ENCODE measurements around the gene PLEKHB2.
"Not testable (repeated sequence)": the region's sequence is repeated elsewhere in the genome, so short reads cannot be mapped to it uniquely, and the experiment has no call there.

The PLEKHB2 gene

GRCh38 chr2:131156452-131157149 lies 51.5 kb downstream of the PLEKHB2 start:
- Histone ChIP-seq H3K9me3 (ENCODE audit: insufficient read depth, low read length, severe bottlenecking) (no peaks in the 10 kb centered on the region), H3K4me1 (ENCODE audit: insufficient read depth, low read length) (peaks cover 7% of the 10 kb centered on the region; the same call in 1 of the 2 replicates), H3K27ac (ENCODE audit: low read length) (no peak overlapping the region), H3K27me3 (ENCODE audit: insufficient read depth, low read length, poor library complexity) (no peaks in the 10 kb centered on the region), H2AFZ (ENCODE audit: low read depth, low read length) (0 out of 2 replicates have a peak overlapping the region, but pooled peaks have one; percentile 5), H3K4me2 (ENCODE audit: insufficient read depth, low read length) (peak overlapping the region; percentile 38; the same call in 1 of the 2 replicates), H3K4me3 (ENCODE audit: low read depth in 1 of 2, low read length in 2 of 2) (no peak overlapping the region), H4K20me1 (ENCODE audit: insufficient read depth, low read length) (no peaks in the 10 kb centered on the region), H3K9ac (ENCODE audit: low read depth, low read length) (no peak overlapping the region), H3K79me2 (ENCODE audit: insufficient read depth, low read length) (no peaks in the 10 kb centered on the region), H3K36me3 (ENCODE audit: insufficient read depth, low read length) (no peaks in the 10 kb centered on the region)
- DNase-seq (peak; percentile 62), ATAC-seq (ENCODE audit: insufficient read depth, low read depth) (peak; percentile 63)
- TF ChIP-seq CTCF (IDR thresholded peaks at IDR 0.05; ENCODE audit: borderline replicate concordance, extremely low read depth, low read length, poor library complexity, severe bottlenecking) (no peak), EZH2 (IDR thresholded peaks at IDR 0.05; ENCODE audit: borderline replicate concordance, low read depth, low read length, severe bottlenecking) (no peak)

GRCh38 chr2:131165562-131165961 lies 60.4 kb downstream of the PLEKHB2 start:
- not testable (repeated sequence) for H3K36me3 ChIP-seq (ENCODE audit: insufficient read depth, low read length); ATAC-seq (ENCODE audit: insufficient read depth, low read depth); H3K4me1 ChIP-seq (ENCODE audit: insufficient read depth, low read length); H3K79me2 ChIP-seq (ENCODE audit: insufficient read depth, low read length); H3K4me3 ChIP-seq (ENCODE audit: low read depth in 1 of 2, low read length in 2 of 2); H3K4me2 ChIP-seq (ENCODE audit: insufficient read depth, low read length); H3K9ac ChIP-seq (ENCODE audit: low read depth, low read length); H4K20me1 ChIP-seq (ENCODE audit: insufficient read depth, low read length); H3K9me3 ChIP-seq (ENCODE audit: insufficient read depth, low read length, severe bottlenecking); H2AFZ ChIP-seq (ENCODE audit: low read depth, low read length); H3K27me3 ChIP-seq (ENCODE audit: insufficient read depth, low read length, poor library complexity); DNase-seq; H3K27ac ChIP-seq (ENCODE audit: low read length)

GRCh38 chr2:131168538-131168937 lies 63.4 kb downstream of the PLEKHB2 start:
- TF ChIP-seq EZH2 (IDR thresholded peaks at IDR 0.05; ENCODE audit: borderline replicate concordance, low read depth, low read length, severe bottlenecking) (no peak), CTCF (IDR thresholded peaks at IDR 0.05; ENCODE audit: borderline replicate concordance, extremely low read depth, low read length, poor library complexity, severe bottlenecking) (no peak)
- no peak overlapping the region for H3K4me2 ChIP-seq (ENCODE audit: insufficient read depth, low read length)
- no peak overlapping the region for H3K4me3 ChIP-seq (ENCODE audit: low read depth in 1 of 2, low read length in 2 of 2)
- DNase-seq (no peak), ATAC-seq (ENCODE audit: insufficient read depth, low read depth) (no peak)
- no peaks in the 10 kb centered on the region for H3K36me3 ChIP-seq (ENCODE audit: insufficient read depth, low read length)
- H3K4me1 ChIP-seq (ENCODE audit: insufficient read depth, low read length) = no peaks in the 10 kb centered on the region
- no peak overlapping the region for H3K27ac ChIP-seq (ENCODE audit: low read length)
- no peaks in the 10 kb centered on the region for H3K9me3 ChIP-seq (ENCODE audit: insufficient read depth, low read length, severe bottlenecking)
- H3K27me3 ChIP-seq (ENCODE audit: insufficient read depth, low read length, poor library complexity) = no peaks in the 10 kb centered on the region
- no peak overlapping the region for H3K9ac ChIP-seq (ENCODE audit: low read depth, low read length)
- H3K79me2 ChIP-seq (ENCODE audit: insufficient read depth, low read length) = no peaks in the 10 kb centered on the region
- H2AFZ ChIP-seq (ENCODE audit: low read depth, low read length) = no peak overlapping the region
- no peaks in the 10 kb centered on the region for H4K20me1 ChIP-seq (ENCODE audit: insufficient read depth, low read length)

GRCh38 chr2:131178050-131178449 lies 72.9 kb downstream of the PLEKHB2 start:
- H2AFZ ChIP-seq (ENCODE audit: low read depth, low read length); H3K36me3 ChIP-seq (ENCODE audit: insufficient read depth, low read length); ATAC-seq (ENCODE audit: insufficient read depth, low read depth): not testable (repeated sequence)

GRCh38 chr2:131178721-131179418 lies 73.7 kb downstream of the PLEKHB2 start:
- not testable (repeated sequence) for H3K9ac ChIP-seq (ENCODE audit: low read depth, low read length); H3K27ac ChIP-seq (ENCODE audit: low read length); H3K4me3 ChIP-seq (ENCODE audit: low read depth in 1 of 2, low read length in 2 of 2); H3K36me3 ChIP-seq (ENCODE audit: insufficient read depth, low read length); H3K9me3 ChIP-seq (ENCODE audit: insufficient read depth, low read length, severe bottlenecking); H2AFZ ChIP-seq (ENCODE audit: low read depth, low read length); DNase-seq; H3K4me1 ChIP-seq (ENCODE audit: insufficient read depth, low read length); H3K27me3 ChIP-seq (ENCODE audit: insufficient read depth, low read length, poor library complexity); ATAC-seq (ENCODE audit: insufficient read depth, low read depth); H3K79me2 ChIP-seq (ENCODE audit: insufficient read depth, low read length); H4K20me1 ChIP-seq (ENCODE audit: insufficient read depth, low read length); H3K4me2 ChIP-seq (ENCODE audit: insufficient read depth, low read length)

More at GRCh38 chr2:131178050-131178449, 72.9 kb downstream of the PLEKHB2 start:
- H3K9me3 ChIP-seq (ENCODE audit: insufficient read depth, low read length, severe bottlenecking); H3K27ac ChIP-seq (ENCODE audit: low read length); H3K4me3 ChIP-seq (ENCODE audit: low read depth in 1 of 2, low read length in 2 of 2); DNase-seq; H3K27me3 ChIP-seq (ENCODE audit: insufficient read depth, low read length, poor library complexity); H4K20me1 ChIP-seq (ENCODE audit: insufficient read depth, low read length); H3K4me2 ChIP-seq (ENCODE audit: insufficient read depth, low read length); H3K4me1 ChIP-seq (ENCODE audit: insufficient read depth, low read length); H3K9ac ChIP-seq (ENCODE audit: low read depth, low read length); H3K79me2 ChIP-seq (ENCODE audit: insufficient read depth, low read length): not testable (repeated sequence)

- H2AFZ ChIP-seq (ENCODE audit: low read depth, low read length); H4K20me1 ChIP-seq (ENCODE audit: insufficient read depth, low read length); H3K4me3 ChIP-seq (ENCODE audit: low read depth in 1 of 2, low read length in 2 of 2); H3K9me3 ChIP-seq (ENCODE audit: insufficient read depth, low read length, severe bottlenecking); DNase-seq; H3K4me2 ChIP-seq (ENCODE audit: insufficient read depth, low read length); ATAC-seq (ENCODE audit: insufficient read depth, low read depth); H3K27ac ChIP-seq (ENCODE audit: low read length); H3K4me1 ChIP-seq (ENCODE audit: insufficient read depth, low read length); H3K36me3 ChIP-seq (ENCODE audit: insufficient read depth, low read length); H3K79me2 ChIP-seq (ENCODE audit: insufficient read depth, low read length); H3K9ac ChIP-seq (ENCODE audit: low read depth, low read length); H3K27me3 ChIP-seq (ENCODE audit: insufficient read depth, low read length, poor library complexity): not testable (repeated sequence)
These were observed 76.3 kb downstream of the PLEKHB2 start for GRCh38 chr2:131181451-131181850.
